ENCODE measurements around the gene SCARB1.

Gene SCARB1

GRCh38 chr12:124745891-124746570, 117.6 kb downstream of the SCARB1 start:
- H3K27ac ChIP-seq (ENCODE audit: low read depth, low read length): peak overlapping the region; percentile 94
- peaks cover 37% of the 10 kb centered on the region for H3K4me1 ChIP-seq (ENCODE audit: control insufficient read depth, insufficient read depth, low read length)
- H3K36me3 ChIP-seq (ENCODE audit: control insufficient read depth, insufficient read depth, low read length): no peaks in the 10 kb centered on the region
- H3K9ac ChIP-seq (ENCODE audit: low read length): peak overlapping the region; percentile 10
- no peaks in the 10 kb centered on the region for H3K27me3 ChIP-seq (ENCODE audit: control insufficient read depth, insufficient read depth, low read length)
- peak overlapping the region; percentile 24 for H3K4me3 ChIP-seq (ENCODE audit: low read length)

DNA sequence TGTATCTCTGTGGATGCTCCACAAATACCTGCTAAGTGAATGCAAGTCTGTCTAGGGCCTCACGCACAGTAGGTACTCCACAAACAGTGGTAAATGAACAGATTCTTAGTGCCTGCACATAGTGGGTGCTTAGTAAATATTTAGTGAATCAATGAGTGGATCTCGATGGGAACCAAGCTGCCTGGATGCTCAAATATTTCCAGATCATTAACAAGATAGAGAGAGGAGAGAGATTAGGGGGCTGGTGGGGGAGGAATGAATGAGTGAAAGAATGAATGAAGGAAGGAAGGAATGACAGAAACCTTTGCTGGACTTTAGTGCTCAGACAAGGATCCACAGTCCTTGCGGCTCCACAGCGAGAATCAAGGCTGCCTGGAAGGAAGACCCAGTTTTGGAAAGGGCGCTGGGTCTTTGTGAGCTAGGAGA, 118.2 kb downstream of the SCARB1 start:
- Histone ChIP-seq H3K27me3 (ENCODE audit: control insufficient read depth, insufficient read depth, low read length) (no peaks in the 10 kb centered on the region), H3K27ac (ENCODE audit: low read depth, low read length) (peak overlapping the region; percentile 94), H3K4me1 (ENCODE audit: control insufficient read depth, insufficient read depth, low read length) (peaks cover 42% of the 10 kb centered on the region), H3K4me3 (ENCODE audit: low read length) (peak overlapping the region; percentile 17), H3K36me3 (ENCODE audit: control insufficient read depth, insufficient read depth, low read length) (no peaks in the 10 kb centered on the region), H3K9ac (ENCODE audit: low read length) (no peak overlapping the region)

GRCh38 chr12:124744659-124745464, 118.8 kb downstream of the SCARB1 start:
- Histone ChIP-seq H3K9ac (ENCODE audit: low read length) (no peak overlapping the region), H3K27ac (ENCODE audit: low read depth, low read length) (peak overlapping the region; percentile 94), H3K4me1 (ENCODE audit: control insufficient read depth, insufficient read depth, low read length) (peaks cover 45% of the 10 kb centered on the region), H3K27me3 (ENCODE audit: control insufficient read depth, insufficient read depth, low read length) (no peaks in the 10 kb centered on the region), H3K36me3 (ENCODE audit: control insufficient read depth, insufficient read depth, low read length) (no peaks in the 10 kb centered on the region), H3K4me3 (ENCODE audit: low read length) (no peak overlapping the region)

DNA sequence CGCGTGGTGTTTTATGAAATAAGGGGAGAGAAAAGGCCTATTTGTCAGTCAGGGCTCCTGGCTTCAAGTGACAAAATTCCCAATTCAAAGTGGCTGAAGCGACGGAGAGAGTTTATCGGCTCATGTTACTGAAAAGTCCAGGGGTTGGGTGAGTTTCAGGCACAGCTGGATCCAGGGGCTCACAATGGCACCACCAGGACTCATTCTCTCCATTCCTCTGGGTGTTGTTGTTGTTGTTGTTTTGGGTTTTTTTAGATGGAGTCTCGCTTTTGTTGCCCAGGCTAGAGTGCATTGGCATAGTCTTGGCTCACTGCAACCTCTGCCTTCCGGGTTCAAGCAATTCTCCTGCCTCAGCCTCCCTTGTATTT, 119.4 kb downstream of the SCARB1 start:
- H3K4me1 ChIP-seq (ENCODE audit: control insufficient read depth, insufficient read depth, low read length): peaks cover 45% of the 10 kb centered on the region
- no peaks in the 10 kb centered on the region for H3K27me3 ChIP-seq (ENCODE audit: control insufficient read depth, insufficient read depth, low read length)
- peak overlapping the region; percentile 94 for H3K27ac ChIP-seq (ENCODE audit: low read depth, low read length)
- H3K9ac ChIP-seq (ENCODE audit: low read length): no peak overlapping the region
- H3K4me3 ChIP-seq (ENCODE audit: low read length): no peak overlapping the region
- no peaks in the 10 kb centered on the region for H3K36me3 ChIP-seq (ENCODE audit: control insufficient read depth, insufficient read depth, low read length)

GRCh38 chr12:124743479-124744272, 120.0 kb downstream of the SCARB1 start:
- peaks cover 45% of the 10 kb centered on the region for H3K4me1 ChIP-seq (ENCODE audit: control insufficient read depth, insufficient read depth, low read length)
- H3K9ac ChIP-seq (ENCODE audit: low read length): no peak overlapping the region
- H3K27ac ChIP-seq (ENCODE audit: low read depth, low read length): peak overlapping the region; percentile 94
- no peaks in the 10 kb centered on the region for H3K36me3 ChIP-seq (ENCODE audit: control insufficient read depth, insufficient read depth, low read length)
- H3K27me3 ChIP-seq (ENCODE audit: control insufficient read depth, insufficient read depth, low read length): no peaks in the 10 kb centered on the region
- H3K4me3 ChIP-seq (ENCODE audit: low read length): no peak overlapping the region

DNA sequence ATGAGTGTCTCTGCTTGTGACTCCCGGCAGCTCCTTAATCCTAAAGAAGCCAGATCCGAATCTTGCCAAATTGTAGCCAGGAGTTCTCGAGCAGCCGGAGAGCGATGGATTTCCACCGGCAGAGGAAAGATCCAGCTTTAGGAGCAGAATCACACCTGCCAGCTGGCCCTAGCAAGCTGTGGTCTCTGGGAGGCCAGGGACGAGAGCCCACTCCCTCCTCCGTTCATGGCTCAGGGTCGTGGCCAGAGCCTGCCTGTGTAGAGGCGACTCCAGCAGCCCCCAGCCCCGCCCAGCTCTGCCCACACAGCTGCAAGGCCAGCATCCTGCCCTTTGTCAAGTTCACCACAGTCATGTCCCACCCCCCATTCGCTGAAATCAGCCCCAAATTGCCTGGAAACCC, 121.0 kb downstream of the SCARB1 start:
- H3K27ac ChIP-seq (ENCODE audit: low read depth, low read length): peak overlapping the region; percentile 94
- H3K27me3 ChIP-seq (ENCODE audit: control insufficient read depth, insufficient read depth, low read length): no peaks in the 10 kb centered on the region
- H3K36me3 ChIP-seq (ENCODE audit: control insufficient read depth, insufficient read depth, low read length): no peaks in the 10 kb centered on the region
- H3K4me1 ChIP-seq (ENCODE audit: control insufficient read depth, insufficient read depth, low read length): peaks cover 45% of the 10 kb centered on the region
- peak overlapping the region; percentile 50 for H3K4me3 ChIP-seq (ENCODE audit: low read length)
- peak overlapping the region; percentile 25 for H3K9ac ChIP-seq (ENCODE audit: low read length)

DNA sequence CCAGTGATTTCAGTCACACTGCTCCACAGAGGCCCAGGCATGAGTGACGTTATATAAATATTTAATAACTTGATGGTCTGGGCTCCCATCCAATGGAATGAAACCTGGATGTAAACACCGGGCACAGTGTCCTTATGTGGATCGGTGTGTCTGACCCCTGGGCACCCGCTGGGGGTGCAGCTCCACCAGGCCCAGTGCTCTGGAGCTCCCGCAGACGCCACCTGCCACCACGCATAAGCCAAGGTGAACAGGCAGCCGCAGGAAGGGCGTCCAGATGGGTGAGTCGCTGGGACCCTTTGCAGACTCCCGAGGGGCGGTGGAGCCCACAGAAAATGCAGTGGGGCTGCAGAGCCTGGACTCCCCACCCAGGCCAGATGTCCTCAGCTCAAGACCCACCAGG, 121.6 kb downstream of the SCARB1 start:
- Histone ChIP-seq H3K36me3 (ENCODE audit: control insufficient read depth, insufficient read depth, low read length) (no peaks in the 10 kb centered on the region), H3K9ac (ENCODE audit: low read length) (peak overlapping the region; percentile 25), H3K27ac (ENCODE audit: low read depth, low read length) (peak overlapping the region; percentile 94), H3K27me3 (ENCODE audit: control insufficient read depth, insufficient read depth, low read length) (no peaks in the 10 kb centered on the region), H3K4me1 (ENCODE audit: control insufficient read depth, insufficient read depth, low read length) (peaks cover 42% of the 10 kb centered on the region), H3K4me3 (ENCODE audit: low read length) (peak overlapping the region; percentile 50)

DNA sequence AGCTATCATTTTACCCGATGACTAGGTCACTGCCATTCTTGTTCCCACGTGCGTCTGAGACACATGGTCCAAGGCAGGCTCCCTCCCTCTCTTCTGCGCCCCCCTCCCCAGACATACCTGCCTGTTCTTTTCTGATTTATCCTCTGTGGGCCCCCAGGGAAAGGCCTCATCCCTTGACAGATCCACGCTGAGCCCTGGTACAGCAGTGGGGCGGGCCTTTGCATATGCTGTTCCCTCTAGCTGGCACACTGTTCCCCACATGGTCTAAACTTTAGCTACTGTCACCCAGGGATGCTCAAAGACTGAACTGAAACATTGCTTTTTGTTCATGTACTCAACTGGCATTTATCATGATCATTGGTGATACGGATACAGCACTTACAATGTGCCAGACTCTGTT, 122.5 kb downstream of the SCARB1 start:
- Histone ChIP-seq H3K4me3 (ENCODE audit: low read length) (no peak overlapping the region), H3K36me3 (ENCODE audit: control insufficient read depth, insufficient read depth, low read length) (no peaks in the 10 kb centered on the region), H3K9ac (ENCODE audit: low read length) (no peak overlapping the region), H3K27ac (ENCODE audit: low read depth, low read length) (peak overlapping the region; percentile 94), H3K4me1 (ENCODE audit: control insufficient read depth, insufficient read depth, low read length) (peaks cover 33% of the 10 kb centered on the region), H3K27me3 (ENCODE audit: control insufficient read depth, insufficient read depth, low read length) (no peaks in the 10 kb centered on the region)

DNA sequence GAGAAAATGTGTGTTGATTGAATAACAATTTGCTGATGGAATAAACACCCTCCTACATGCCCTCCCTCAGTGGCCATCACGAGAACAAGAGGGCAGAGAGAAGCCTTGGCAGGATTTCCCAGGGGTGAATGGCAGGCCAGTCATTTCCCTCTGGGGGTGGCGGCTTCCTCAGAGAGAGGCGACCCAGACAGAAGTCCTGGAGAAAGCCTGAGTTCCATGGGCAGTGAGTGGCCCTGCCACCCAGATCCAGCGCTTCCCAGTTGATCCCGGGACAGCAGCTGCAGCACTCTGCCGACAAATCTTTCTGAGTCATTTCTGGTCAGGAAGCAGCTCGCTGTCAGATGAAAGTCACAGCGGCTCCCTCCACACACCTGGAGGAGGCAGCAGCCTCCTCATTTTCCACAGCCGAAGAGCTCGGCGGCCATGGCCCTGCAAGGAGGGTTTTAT, 123.0 kb downstream of the SCARB1 start:
- Histone ChIP-seq H3K27ac (ENCODE audit: low read depth, low read length) (peak overlapping the region; percentile 94), H3K9ac (ENCODE audit: low read length) (no peak overlapping the region), H3K4me1 (ENCODE audit: control insufficient read depth, insufficient read depth, low read length) (peaks cover 31% of the 10 kb centered on the region), H3K27me3 (ENCODE audit: control insufficient read depth, insufficient read depth, low read length) (no peaks in the 10 kb centered on the region), H3K4me3 (ENCODE audit: low read length) (no peak overlapping the region), H3K36me3 (ENCODE audit: control insufficient read depth, insufficient read depth, low read length) (no peaks in the 10 kb centered on the region)

- Histone ChIP-seq H3K4me3 (ENCODE audit: low read length) (no peak overlapping the region), H3K27me3 (ENCODE audit: control insufficient read depth, insufficient read depth, low read length) (no peaks in the 10 kb centered on the region), H3K9ac (ENCODE audit: low read length) (no peak overlapping the region), H3K4me1 (ENCODE audit: control insufficient read depth, insufficient read depth, low read length) (peaks cover 28% of the 10 kb centered on the region), H3K36me3 (ENCODE audit: control insufficient read depth, insufficient read depth, low read length) (no peaks in the 10 kb centered on the region), H3K27ac (ENCODE audit: low read depth, low read length) (peak overlapping the region; percentile 94)
These were observed 123.6 kb downstream of the SCARB1 start for GRCh38 chr12:124739953-124740561.

DNA sequence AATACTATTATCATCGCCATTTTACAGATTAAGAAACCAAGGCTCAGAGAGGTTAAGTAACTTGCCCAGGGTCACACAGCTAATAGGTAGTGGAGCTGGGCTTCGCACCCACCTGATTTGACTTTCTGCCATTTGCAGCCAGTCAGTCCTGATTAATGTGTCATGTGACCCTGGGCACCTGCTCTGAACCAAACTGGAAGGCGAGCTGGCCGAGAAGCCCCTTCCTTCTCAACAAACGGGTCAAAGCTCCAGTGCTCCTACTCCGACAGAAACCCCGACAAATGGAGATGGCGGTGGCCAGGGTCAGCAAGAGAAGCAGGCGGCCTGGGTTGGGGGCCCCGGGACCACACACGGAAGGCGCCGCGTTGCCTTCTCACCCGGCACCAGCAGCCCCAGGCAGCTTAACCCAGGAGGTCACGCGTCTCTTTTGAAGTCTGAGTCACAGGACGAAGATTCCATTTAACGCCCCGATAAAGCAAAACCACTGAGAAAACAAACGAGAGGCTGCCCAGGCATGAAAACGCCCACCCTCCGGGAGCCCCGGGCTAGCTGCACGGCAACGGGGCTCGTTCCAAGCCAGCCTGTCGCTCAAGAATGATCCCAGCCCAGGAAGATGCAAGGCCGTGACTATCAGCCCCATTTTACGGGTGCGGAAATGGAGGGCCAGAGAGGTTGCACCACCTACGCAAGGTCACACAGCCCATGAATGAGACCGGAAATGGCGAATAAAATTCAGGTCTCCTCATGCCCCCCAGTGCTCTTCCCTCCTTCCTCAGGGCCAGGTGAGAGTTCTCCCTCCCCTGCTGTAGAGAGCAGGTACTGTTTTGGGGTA, 124.8 kb downstream of the SCARB1 start:
- Histone ChIP-seq H3K4me1 (ENCODE audit: control insufficient read depth, insufficient read depth, low read length) (peaks cover 24% of the 10 kb centered on the region), H3K27ac (ENCODE audit: low read depth, low read length) (no peak overlapping the region), H3K4me3 (ENCODE audit: low read length) (no peak overlapping the region), H3K9ac (ENCODE audit: low read length) (no peak overlapping the region), H3K36me3 (ENCODE audit: control insufficient read depth, insufficient read depth, low read length) (no peaks in the 10 kb centered on the region), H3K27me3 (ENCODE audit: control insufficient read depth, insufficient read depth, low read length) (no peaks in the 10 kb centered on the region)
